AG04449 (cell line): Measurements from ENCODE around the gene SPON1.
"Not testable (repeated sequence)": the region's sequence is repeated elsewhere in the genome, so short reads cannot be mapped to it uniquely, and the experiment has no call there.

Experiments
- CTCF ChIA-PET: fragments of 350-600 bp; formaldehyde crosslinking; extraction: SDS; loops from one replicate; lab custom pipeline; 2021; ENCODE audit warnings: antibody characterized with exemption; lab: Yijun Ruan, JAX
- POLR2A ChIA-PET: fragments of 400-600, 350-600 bp; formaldehyde crosslinking; extraction: SDS; loops from one replicate; lab custom pipeline; 2020; ENCODE audit warnings: antibody characterized with exemption, inconsistent platforms; lab: Yijun Ruan, JAX
- DNase-seq: peaks from one replicate; pipeline ENCODE4 v3.0.0-alpha.2; 2010; ENCODE audit warnings: low read depth, low spot score
- H3K4me3 ChIP-seq: 2 replicates; pipeline ENCODE4 v1.5.1; 2011; ENCODE audit warnings: low read depth, mild to moderate bottlenecking, control low read depth, low read length
- CTCF ChIP-seq: IDR thresholded peaks from one replicate; pipeline ENCODE4 v1.5.1; 2011; ENCODE audit warnings: mild to moderate bottlenecking, moderate library complexity, low read length, control low read depth, inconsistent platforms; ENCODE audit not compliant: insufficient read depth; ENCODE audit errors: missing control alignments

Gene SPON1

GRCh38 chr11:14251754-14252153 lies 289.2 kb downstream of the SPON1 start:
- no peak for DNase-seq
- no peak for TF ChIP-seq CTCF
- CTCF ChIA-PET = interaction anchor here (0.8 to 5.2 kb wide), 5 partner anchors 11 to 480 kb away, joined by 3 to 84 read pairs (median 14); no protein-coding TSS in a partner anchor
- POLR2A ChIA-PET = no interaction called here
- H3K4me3 ChIP-seq = no peak overlapping the region

GRCh38 chr11:14252501-14252900 lies 290.0 kb downstream of the SPON1 start:
- CTCF ChIA-PET = interaction anchor here (0.8 to 5.2 kb wide), 5 partner anchors 10 to 481 kb away, joined by 3 to 84 read pairs (median 3); no protein-coding TSS in a partner anchor

DNA sequence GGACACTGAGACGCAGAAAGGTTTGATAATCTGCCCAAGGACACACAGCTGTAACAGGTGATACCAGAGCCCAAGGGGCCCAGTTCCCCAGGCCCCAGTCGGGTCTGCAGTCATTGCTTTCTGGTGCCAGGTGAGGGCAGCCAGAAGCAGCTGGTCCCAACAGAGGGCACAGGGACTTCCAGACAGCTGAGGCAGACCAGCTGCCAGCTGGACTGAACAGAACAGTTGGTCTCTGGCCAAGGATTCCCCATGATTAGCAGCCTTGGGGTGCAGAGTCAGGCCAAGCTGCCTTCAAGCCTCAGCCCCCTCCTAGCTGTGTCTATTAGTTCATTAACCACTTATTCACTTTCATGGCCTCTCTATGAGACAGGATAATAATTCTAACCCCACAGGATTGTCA lies 290.9 kb downstream of the SPON1 start:
- no peak overlapping the region for H3K4me3 ChIP-seq
- POLR2A ChIA-PET = no interaction called here
- no peak for TF ChIP-seq CTCF
- DNase-seq = no peak
- CTCF ChIA-PET = interaction anchor here (1.1 to 5.2 kb wide), 3 partner anchors 9 to 482 kb away, joined by 3 to 84 read pairs (median 37); no protein-coding TSS in a partner anchor

More at GRCh38 chr11:14252501-14252900, 290.0 kb downstream of the SPON1 start:
- H3K4me3 ChIP-seq, DNase-seq, POLR2A ChIA-PET: not testable (repeated sequence)

GRCh38 chr11:14253840-14254239 lies 291.3 kb downstream of the SPON1 start:
- no peak overlapping the region for H3K4me3 ChIP-seq
- no peak for DNase-seq
- ChIA-PET CTCF (interaction anchor here (1.1 to 5.2 kb wide), 3 partner anchors 9 to 482 kb away, joined by 3 to 84 read pairs (median 37); no protein-coding TSS in a partner anchor), POLR2A (no interaction called here)
- no peak for TF ChIP-seq CTCF

GRCh38 chr11:14254533-14255237 lies 292.2 kb downstream of the SPON1 start:
- CTCF ChIA-PET = interaction anchor here (5.1 to 5.2 kb wide), 2 partner anchors 299 to 483 kb away, joined by 37 to 84 read pairs; no protein-coding TSS in a partner anchor
- DNase-seq = no peak
- TF ChIP-seq CTCF = no peak
- POLR2A ChIA-PET = no interaction called here
- no peak overlapping the region for H3K4me3 ChIP-seq

- CTCF ChIA-PET = no interaction called here
- TF ChIP-seq CTCF = no peak
- DNase-seq = no peak
- H3K4me3 ChIP-seq = no peak overlapping the region
- POLR2A ChIA-PET = no interaction called here
Observed at GRCh38 chr11:14255238-14255534, 292.7 kb downstream of the SPON1 start.
